GM12878 (cell line): ENCODE data around the gene LYL1. TPM values are rescaled to one million over a fixed set of nuclear protein-coding genes. Genes with fewer than 3 reads are reported as not detected.

Experiments
- ATAC-seq: fragments of 200-7000 bp; cut with Tn5 transposase; 3 replicates; pipeline ENCODE4 v1.9.1; 2020; ENCODE audit warnings: mild to moderate bottlenecking, moderate library complexity
- BruUV-seq: library from RNA; stranded (reverse); fragments of 400-500 nt; replicated peaks from 2 replicates; lab custom pipeline; 2021; lab: Mats Ljungman, UMichigan
- CTCF ChIA-PET: fragments of 300-600 bp; sonication (Branson Sonifier 250); formaldehyde crosslinking; extraction: SDS; loops from one replicate; lab custom pipeline; 2021; ENCODE audit warnings: inconsistent platforms; lab: Yijun Ruan, JAX
- POLR2A ChIA-PET: fragments of 350-600 bp; formaldehyde crosslinking; extraction: SDS; loops from one replicate; lab custom pipeline; 2021; ENCODE audit warnings: inconsistent platforms; lab: Charles Lee
- RAD21 ChIA-PET: fragments of 300-600 bp; sonication (Branson Sonifier 250); formaldehyde crosslinking; loops from one replicate; lab custom pipeline; 2023; ENCODE audit warnings: antibody characterized with exemption; ENCODE audit not compliant: unreplicated experiment; lab: Charles Lee
- SMC1A ChIA-PET: fragments of 300-600 bp; sonication (Branson Sonifier 250); formaldehyde crosslinking; loops from one replicate; lab custom pipeline; 2023; ENCODE audit not compliant: unreplicated experiment, uncharacterized antibody; lab: Charles Lee
- DNase-seq: peaks from one replicate; pipeline ENCODE4 v3.0.0-alpha.2; 2011; ENCODE audit warnings: low read depth, low spot score
- FAIRE-seq: peaks from 3 replicates; lab custom pipeline; 2011; peaks lifted over from hg19 to GRCh38; lab: Jason Lieb, UNC
- H2AFZ ChIP-seq: 2 replicates; pipeline ENCODE4 v1.6.0; 2011; ENCODE audit warnings: low read depth, low read length, control low read depth; ENCODE audit not compliant: control insufficient read depth
- H3K27ac ChIP-seq: 2 replicates; pipeline ENCODE4 v1.5.1; 2011; ENCODE audit warnings: control low read depth; ENCODE audit not compliant: control insufficient read depth, insufficient read depth
- H3K27me3 ChIP-seq, 2 experiments: replicated peaks in 1 of 2; 2 replicates each; pipeline versions ENCODE4 v1.6.0 to v1.6.1; 2011; ENCODE audit warnings: low read length in 1 of 2; ENCODE audit not compliant: control insufficient read depth in 2 of 2, insufficient read depth in 2 of 2
- H3K36me3 ChIP-seq, 2 experiments: 2 replicates each; pipeline ENCODE4 v1.5.1; 2011; ENCODE audit warnings: low read length in 1 of 2; ENCODE audit not compliant: control insufficient read depth in 2 of 2, insufficient read depth in 2 of 2
- H3K4me1 ChIP-seq: 2 replicates; pipeline ENCODE4 v1.6.1; 2011; ENCODE audit warnings: mild to moderate bottlenecking, low read length, moderate library complexity, mixed read lengths; ENCODE audit not compliant: control insufficient read depth, insufficient read depth
- H3K4me2 ChIP-seq: 2 replicates; pipeline ENCODE4 v1.6.0; 2011; ENCODE audit warnings: control low read depth; ENCODE audit not compliant: control insufficient read depth, insufficient read depth
- H3K4me3 ChIP-seq: fragments of 200-600 bp; sonication (generic); 2 replicates; pipeline ENCODE4 v1.5.1; 2016
- H3K79me2 ChIP-seq: 2 replicates; pipeline ENCODE4 v1.6.0; 2011; ENCODE audit warnings: low read length; ENCODE audit not compliant: control insufficient read depth, insufficient read depth
- H3K9ac ChIP-seq: 2 replicates; pipeline ENCODE4 v1.8.0; 2011; ENCODE audit warnings: low read length, control low read depth, mixed read lengths; ENCODE audit not compliant: control insufficient read depth, insufficient read depth
- H3K9me3 ChIP-seq: replicated peaks from 3 replicates; pipeline ENCODE4 v1.5.1; 2011; ENCODE audit warnings: mild to moderate bottlenecking, low read length; ENCODE audit not compliant: control insufficient read depth, insufficient read depth
- H4K20me1 ChIP-seq: 2 replicates; pipeline ENCODE4 v1.6.0; 2011; ENCODE audit not compliant: control insufficient read depth, insufficient read depth
- BACH1 ChIP-seq: fragments of 450-650 bp; IDR thresholded peaks from 2 replicates; pipeline ENCODE4 v1.6.1; 2017; ENCODE audit warnings: mild to moderate bottlenecking, borderline replicate concordance
- GABPA ChIP-seq: IDR thresholded peaks from 2 replicates; pipeline ENCODE4 v1.6.1; 2014; ENCODE audit warnings: antibody characterized with exemption, low read depth, mild to moderate bottlenecking, inconsistent platforms
- WGBS: methylation state at CpG from one replicate; pipeline ENCODE4 v1.1.6; 2016; ENCODE audit warnings: low lambda C conversion rate; ENCODE audit not compliant: insufficient replicate concordance, insufficient coverage; ENCODE audit errors: missing lambda C conversion rate; 5-methylcytosine and 5-hydroxymethylcytosine counted together
- in situ Hi-C: fragments of 300-500 bp; cut with MboI; formaldehyde crosslinking; loops from 9 replicates; pipeline ENCODE4 v1.14.3; 2018; ENCODE audit warnings: mixed read lengths
- intact Hi-C: fragments of 100-400 bp; cut with micrococcal nuclease; formaldehyde crosslinking; loops from one replicate; pipeline ENCODE4 v1.14.2; 2022; ENCODE audit not compliant: unreplicated experiment
- polyA plus RNA-seq, 11 experiments: library from polyadenylated mRNA; depleted of rRNA in 4 of 11; unstranded in 6 of 11; stranded (reverse) in 5 of 11; fragments of >200 nt; fragmentation: Nextera tagmentation in 4 of 11; fragmentation: Illumina TruSeq in 1 of 11; extraction: Ambion mirVana in 4 of 11; extraction: Trizol in 1 of 11; gene quantifications; 1 replicate in 1 of 11; 2 replicates in 10 of 11; pipeline versions ENCODE4 v1.2.1 to v1.2.3, GENCODE V29; 2011 to 2016; ENCODE audit warnings: inconsistent platforms in 2 of 11, missing spikeins in 2 of 11, low read depth in 1 of 11
- total RNA-seq, 4 experiments: library from RNA; depleted of rRNA in 3 of 4; stranded (reverse); fragments of >200 nt in 3 of 4; fragmentation: Illumina TruSeq in 1 of 4; extraction: Trizol in 1 of 4; gene quantifications; 2 replicates each; pipeline versions ENCODE4 v1.2.1 to v1.2.3, GENCODE V29; 2013 to 2021
- TF ChIP-seq, protein P1 (sequence below): fragments of 450-650 bp; IDR thresholded peaks from 2 replicates; pipeline ENCODE4 v1.6.1; 2016; ENCODE audit warnings: mild to moderate bottlenecking
- TF ChIP-seq, protein P2 (sequence below), 3 experiments: IDR thresholded peaks in 2 of 3; conservative IDR thresholded peaks in 1 of 3; 2 replicates each; pipeline ENCODE4 v1.5.1; 2011; ENCODE audit warnings: low read depth in 3 of 3, low read length in 3 of 3, mild to moderate bottlenecking in 3 of 3, control low read depth in 2 of 3, moderate library complexity in 2 of 3, inconsistent platforms in 1 of 3, mixed read lengths in 1 of 3; ENCODE audit not compliant: control insufficient read depth in 2 of 3, insufficient read depth in 1 of 3; ENCODE audit errors: extremely low read depth in 1 of 3

Gene LYL1
- total and polyA plus RNA-seq, 10 of the 15 experiments (the other 5 are each of a cell fraction or from before 2014, with no cell fraction given), result 0.10 to 34.8 (median 4.4) TPM

DNA sequence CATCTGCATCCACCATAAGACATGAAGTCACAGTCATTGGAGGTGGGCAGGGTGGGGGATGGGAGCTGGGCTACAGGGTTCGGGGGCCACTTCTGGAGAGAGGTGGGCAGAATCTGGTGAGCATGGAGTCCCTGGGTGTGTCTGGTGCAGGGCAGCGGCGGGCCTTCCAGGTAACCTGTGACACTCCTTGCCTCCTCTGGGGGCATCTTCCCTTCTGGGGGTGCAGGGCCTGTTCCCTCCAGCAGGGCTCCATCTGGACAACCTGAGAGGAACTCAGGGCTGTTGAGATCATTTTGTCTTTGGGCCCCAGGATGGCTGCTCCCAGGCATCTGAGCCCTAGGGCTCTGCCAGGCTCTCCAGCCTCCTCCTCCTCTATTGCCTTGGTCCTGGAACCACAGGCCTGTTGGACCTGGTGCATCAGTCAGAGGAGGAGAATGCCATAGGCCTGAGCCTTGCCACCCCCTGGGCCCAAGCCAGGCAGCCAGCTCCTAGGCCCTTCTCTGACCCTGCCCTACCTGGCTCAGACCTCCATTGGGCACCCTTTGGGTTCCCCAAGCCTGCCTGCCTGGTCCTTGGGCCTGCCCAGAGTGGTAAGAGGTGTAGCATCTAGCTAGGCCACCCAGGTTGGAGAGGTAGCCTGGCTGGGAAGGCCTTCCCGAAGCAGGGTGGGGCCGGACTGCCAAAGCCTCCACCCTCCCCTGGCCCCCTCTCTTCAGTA is 13.4 kb downstream of the LYL1 start:
- CTCF ChIA-PET, result interaction anchor here (8.0 kb wide), 1 partner anchor 113 kb away, joined by 145 read pairs; no protein-coding TSS in a partner anchor

More for the DNA sequence above, 13.4 kb downstream of the LYL1 start:
- Histone ChIP-seq H3K27ac (no peak overlapping the region), H3K4me1 (peaks cover 5% of the 10 kb centered on the region), H3K9me3 (no peaks in the 10 kb centered on the region), H3K4me3 (no peak overlapping the region), H4K20me1 (no peaks in the 10 kb centered on the region), H2AFZ (no peak overlapping the region), H3K9ac (no peak overlapping the region), H3K79me2 (no peaks in the 10 kb centered on the region), H3K4me2 (no peak overlapping the region), H3K36me3 (no peaks in the 10 kb centered on the region), H3K27me3 (no peaks in the 10 kb centered on the region)
- in situ Hi-C loops (no loop called here), intact Hi-C loops (no loop called here)
- TF ChIP-seq BACH1 (no peak), GABPA (no peak)
- TF ChIP-seq, protein P1, sequence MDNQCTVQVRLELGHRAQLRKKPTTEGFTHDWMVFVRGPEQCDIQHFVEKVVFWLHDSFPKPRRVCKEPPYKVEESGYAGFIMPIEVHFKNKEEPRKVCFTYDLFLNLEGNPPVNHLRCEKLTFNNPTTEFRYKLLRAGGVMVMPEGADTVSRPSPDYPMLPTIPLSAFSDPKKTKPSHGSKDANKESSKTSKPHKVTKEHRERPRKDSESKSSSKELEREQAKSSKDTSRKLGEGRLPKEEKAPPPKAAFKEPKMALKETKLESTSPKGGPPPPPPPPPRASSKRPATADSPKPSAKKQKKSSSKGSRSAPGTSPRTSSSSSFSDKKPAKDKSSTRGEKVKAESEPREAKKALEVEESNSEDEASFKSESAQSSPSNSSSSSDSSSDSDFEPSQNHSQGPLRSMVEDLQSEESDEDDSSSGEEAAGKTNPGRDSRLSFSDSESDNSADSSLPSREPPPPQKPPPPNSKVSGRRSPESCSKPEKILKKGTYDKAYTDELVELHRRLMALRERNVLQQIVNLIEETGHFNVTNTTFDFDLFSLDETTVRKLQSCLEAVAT, result no peak
- TF ChIP-seq, protein P2, sequence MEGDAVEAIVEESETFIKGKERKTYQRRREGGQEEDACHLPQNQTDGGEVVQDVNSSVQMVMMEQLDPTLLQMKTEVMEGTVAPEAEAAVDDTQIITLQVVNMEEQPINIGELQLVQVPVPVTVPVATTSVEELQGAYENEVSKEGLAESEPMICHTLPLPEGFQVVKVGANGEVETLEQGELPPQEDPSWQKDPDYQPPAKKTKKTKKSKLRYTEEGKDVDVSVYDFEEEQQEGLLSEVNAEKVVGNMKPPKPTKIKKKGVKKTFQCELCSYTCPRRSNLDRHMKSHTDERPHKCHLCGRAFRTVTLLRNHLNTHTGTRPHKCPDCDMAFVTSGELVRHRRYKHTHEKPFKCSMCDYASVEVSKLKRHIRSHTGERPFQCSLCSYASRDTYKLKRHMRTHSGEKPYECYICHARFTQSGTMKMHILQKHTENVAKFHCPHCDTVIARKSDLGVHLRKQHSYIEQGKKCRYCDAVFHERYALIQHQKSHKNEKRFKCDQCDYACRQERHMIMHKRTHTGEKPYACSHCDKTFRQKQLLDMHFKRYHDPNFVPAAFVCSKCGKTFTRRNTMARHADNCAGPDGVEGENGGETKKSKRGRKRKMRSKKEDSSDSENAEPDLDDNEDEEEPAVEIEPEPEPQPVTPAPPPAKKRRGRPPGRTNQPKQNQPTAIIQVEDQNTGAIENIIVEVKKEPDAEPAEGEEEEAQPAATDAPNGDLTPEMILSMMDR (IDR thresholded peaks at IDR 0.05 in 2 of 3, conservative IDR thresholded peaks at IDR 0.05 in 1 of 3; ENCODE audit: control insufficient read depth in 2 of 3, extremely low read depth in 1 of 3, insufficient read depth in 1 of 3, low read depth in 3 of 3, low read length in 3 of 3), result peak; percentile 14 to 68 (median 59)
- POLR2A ChIA-PET, result interaction anchor here (0.5 kb wide), 1 partner anchor 112 kb away, joined by 3 read pairs; no protein-coding TSS in a partner anchor
- 52% methylated on average over 5 of the region's 5 CpGs for WGBS
- DNase-seq (no peak), FAIRE-seq (no peak), ATAC-seq (peak; percentile 86)
- no TSS peak for BruUV-seq
- RAD21 ChIA-PET, result interaction anchor here (1.5 kb wide), 1 partner anchor 112 kb away, joined by 9 read pairs; no protein-coding TSS in a partner anchor
- SMC1A ChIA-PET, result no interaction called here
